ENCODE measurements around the gene GLDN. TPM values are rescaled to one million over a fixed set of nuclear protein-coding genes. Genes with fewer than 3 reads are reported as not detected.

GLDN gene
- total and polyA plus RNA-seq, 2 experiments from 2014 or later, result 0.32 to 1.2 TPM

GRCh38 chr15:51316636-51317035 lies 24.8 kb upstream of the GLDN start:
- H3K79me2 ChIP-seq (replicated peaks; ENCODE audit: insufficient read depth), result no peaks in the 10 kb centered on the region
- H3K27me3 ChIP-seq (ENCODE audit: insufficient read depth), result no peaks in the 10 kb centered on the region
- peaks cover 4% of the 10 kb centered on the region for H3K27me3 Mint-ChIP-seq (ENCODE audit: insufficient read depth, low read depth, poor library complexity)
- H3F3A ChIP-seq (replicated peaks; ENCODE audit: low read depth), result no peaks in the 10 kb centered on the region
- H3K9me3 Mint-ChIP-seq, result no peaks in the 10 kb centered on the region
- DNase-seq (ENCODE audit: low spot score) (no peak), ATAC-seq (no peak)
- H4K20me1 ChIP-seq (replicated peaks; ENCODE audit: insufficient read depth), result no peaks in the 10 kb centered on the region
- TF ChIP-seq NANOG (IDR thresholded peaks at IDR 0.05; ENCODE audit: borderline replicate concordance) (no peak), ETS1 (IDR thresholded peaks at IDR 0.05) (no peak), ZNF114 (CRISPR knock-in tag; IDR thresholded peaks at IDR 0.05) (no peak), REST (IDR thresholded peaks at IDR 0.05; ENCODE audit: unreplicated experiment) (no peak), CTCF (conservative IDR thresholded peaks at IDR 0.05; ENCODE audit: low read depth in 2 of 2) (no peak), JUNB (IDR thresholded peaks at IDR 0.05; ENCODE audit: unreplicated experiment) (no peak), STAT1 (IDR thresholded peaks at IDR 0.05; ENCODE audit: unreplicated experiment) (no peak), EZH2 (IDR thresholded peaks at IDR 0.05; ENCODE audit: low read depth, unreplicated experiment) (no peak), POLR2AphosphoS5 (IDR thresholded peaks at IDR 0.05; ENCODE audit: low read depth) (no peak), EZH2phosphoT487 (IDR thresholded peaks at IDR 0.05; ENCODE audit: unreplicated experiment) (no peak), CREB1 (CRISPR knock-in tag; IDR thresholded peaks at IDR 0.05; ENCODE audit: low read depth) (no peak), ZNF331 (CRISPR knock-in tag; IDR thresholded peaks at IDR 0.05; ENCODE audit: low read depth) (no peak)
- TF ChIP-seq, protein P1, sequence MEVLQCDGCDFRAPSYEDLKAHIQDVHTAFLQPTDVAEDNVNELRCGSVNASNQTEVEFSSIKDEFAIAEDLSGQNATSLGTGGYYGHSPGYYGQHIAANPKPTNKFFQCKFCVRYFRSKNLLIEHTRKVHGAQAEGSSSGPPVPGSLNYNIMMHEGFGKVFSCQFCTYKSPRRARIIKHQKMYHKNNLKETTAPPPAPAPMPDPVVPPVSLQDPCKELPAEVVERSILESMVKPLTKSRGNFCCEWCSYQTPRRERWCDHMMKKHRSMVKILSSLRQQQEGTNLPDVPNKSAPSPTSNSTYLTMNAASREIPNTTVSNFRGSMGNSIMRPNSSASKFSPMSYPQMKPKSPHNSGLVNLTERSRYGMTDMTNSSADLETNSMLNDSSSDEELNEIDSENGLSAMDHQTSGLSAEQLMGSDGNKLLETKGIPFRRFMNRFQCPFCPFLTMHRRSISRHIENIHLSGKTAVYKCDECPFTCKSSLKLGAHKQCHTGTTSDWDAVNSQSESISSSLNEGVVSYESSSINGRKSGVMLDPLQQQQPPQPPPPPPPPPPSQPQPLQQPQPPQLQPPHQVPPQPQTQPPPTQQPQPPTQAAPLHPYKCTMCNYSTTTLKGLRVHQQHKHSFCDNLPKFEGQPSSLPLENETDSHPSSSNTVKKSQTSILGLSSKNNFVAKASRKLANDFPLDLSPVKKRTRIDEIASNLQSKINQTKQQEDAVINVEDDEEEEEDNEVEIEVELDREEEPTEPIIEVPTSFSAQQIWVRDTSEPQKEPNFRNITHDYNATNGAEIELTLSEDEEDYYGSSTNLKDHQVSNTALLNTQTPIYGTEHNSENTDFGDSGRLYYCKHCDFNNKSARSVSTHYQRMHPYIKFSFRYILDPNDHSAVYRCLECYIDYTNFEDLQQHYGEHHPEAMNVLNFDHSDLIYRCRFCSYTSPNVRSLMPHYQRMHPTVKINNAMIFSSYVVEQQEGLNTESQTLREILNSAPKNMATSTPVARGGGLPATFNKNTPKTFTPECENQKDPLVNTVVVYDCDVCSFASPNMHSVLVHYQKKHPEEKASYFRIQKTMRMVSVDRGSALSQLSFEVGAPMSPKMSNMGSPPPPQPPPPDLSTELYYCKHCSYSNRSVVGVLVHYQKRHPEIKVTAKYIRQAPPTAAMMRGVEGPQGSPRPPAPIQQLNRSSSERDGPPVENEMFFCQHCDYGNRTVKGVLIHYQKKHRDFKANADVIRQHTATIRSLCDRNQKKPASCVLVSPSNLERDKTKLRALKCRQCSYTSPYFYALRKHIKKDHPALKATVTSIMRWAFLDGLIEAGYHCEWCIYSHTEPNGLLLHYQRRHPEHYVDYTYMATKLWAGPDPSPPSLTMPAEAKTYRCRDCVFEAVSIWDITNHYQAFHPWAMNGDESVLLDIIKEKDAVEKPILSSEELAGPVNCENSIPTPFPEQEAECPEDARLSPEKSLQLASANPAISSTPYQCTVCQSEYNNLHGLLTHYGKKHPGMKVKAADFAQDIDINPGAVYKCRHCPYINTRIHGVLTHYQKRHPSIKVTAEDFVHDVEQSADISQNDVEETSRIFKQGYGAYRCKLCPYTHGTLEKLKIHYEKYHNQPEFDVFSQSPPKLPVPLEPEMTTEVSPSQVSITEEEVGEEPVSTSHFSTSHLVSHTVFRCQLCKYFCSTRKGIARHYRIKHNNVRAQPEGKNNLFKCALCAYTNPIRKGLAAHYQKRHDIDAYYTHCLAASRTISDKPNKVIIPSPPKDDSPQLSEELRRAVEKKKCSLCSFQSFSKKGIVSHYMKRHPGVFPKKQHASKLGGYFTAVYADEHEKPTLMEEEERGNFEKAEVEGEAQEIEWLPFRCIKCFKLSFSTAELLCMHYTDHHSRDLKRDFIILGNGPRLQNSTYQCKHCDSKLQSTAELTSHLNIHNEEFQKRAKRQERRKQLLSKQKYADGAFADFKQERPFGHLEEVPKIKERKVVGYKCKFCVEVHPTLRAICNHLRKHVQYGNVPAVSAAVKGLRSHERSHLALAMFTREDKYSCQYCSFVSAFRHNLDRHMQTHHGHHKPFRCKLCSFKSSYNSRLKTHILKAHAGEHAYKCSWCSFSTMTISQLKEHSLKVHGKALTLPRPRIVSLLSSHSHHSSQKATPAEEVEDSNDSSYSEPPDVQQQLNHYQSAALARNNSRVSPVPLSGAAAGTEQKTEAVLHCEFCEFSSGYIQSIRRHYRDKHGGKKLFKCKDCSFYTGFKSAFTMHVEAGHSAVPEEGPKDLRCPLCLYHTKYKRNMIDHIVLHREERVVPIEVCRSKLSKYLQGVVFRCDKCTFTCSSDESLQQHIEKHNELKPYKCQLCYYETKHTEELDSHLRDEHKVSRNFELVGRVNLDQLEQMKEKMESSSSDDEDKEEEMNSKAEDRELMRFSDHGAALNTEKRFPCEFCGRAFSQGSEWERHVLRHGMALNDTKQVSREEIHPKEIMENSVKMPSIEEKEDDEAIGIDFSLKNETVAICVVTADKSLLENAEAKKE (CRISPR knock-in tag; IDR thresholded peaks at IDR 0.05), result no peak
- peaks cover 2% of the 10 kb centered on the region; the same call in 2 of the 3 replicates for H3K4me1 Mint-ChIP-seq
- H3K4me2 ChIP-seq, result no peak overlapping the region
- H3K27ac ChIP-seq (ENCODE audit: low read depth), result no peak overlapping the region
- no peak overlapping the region for H2AFZ ChIP-seq
- no peak overlapping the region for H3K4me3 Mint-ChIP-seq
- peaks cover 3% of the 10 kb centered on the region; the same call in 1 of the 2 replicates for H3K9me2 ChIP-seq (ENCODE audit: insufficient read depth)
- H3K4me1 ChIP-seq (ENCODE audit: insufficient read depth), result no peaks in the 10 kb centered on the region
- no peaks in the 10 kb centered on the region for H3K36me3 ChIP-seq (ENCODE audit: insufficient read depth)
- H3K36me3 Mint-ChIP-seq (ENCODE audit: low read depth), result no peaks in the 10 kb centered on the region
- H3K4me3 ChIP-seq, result no peak overlapping the region
- no peak overlapping the region for H3K27ac Mint-ChIP-seq

All from GM23338 (cell line).